HG02884 (cell line): ENCODE measurements around the gene TYK2.

ENCODE experiments used
- ATAC-seq: cut with Tn5 transposase; IDR thresholded peaks from one replicate; pipeline ENCODE4 v1.9.1; 2021; ENCODE audit warnings: mild to moderate bottlenecking, moderate library complexity; ENCODE audit not compliant: unreplicated experiment

The TYK2 gene

DNA sequence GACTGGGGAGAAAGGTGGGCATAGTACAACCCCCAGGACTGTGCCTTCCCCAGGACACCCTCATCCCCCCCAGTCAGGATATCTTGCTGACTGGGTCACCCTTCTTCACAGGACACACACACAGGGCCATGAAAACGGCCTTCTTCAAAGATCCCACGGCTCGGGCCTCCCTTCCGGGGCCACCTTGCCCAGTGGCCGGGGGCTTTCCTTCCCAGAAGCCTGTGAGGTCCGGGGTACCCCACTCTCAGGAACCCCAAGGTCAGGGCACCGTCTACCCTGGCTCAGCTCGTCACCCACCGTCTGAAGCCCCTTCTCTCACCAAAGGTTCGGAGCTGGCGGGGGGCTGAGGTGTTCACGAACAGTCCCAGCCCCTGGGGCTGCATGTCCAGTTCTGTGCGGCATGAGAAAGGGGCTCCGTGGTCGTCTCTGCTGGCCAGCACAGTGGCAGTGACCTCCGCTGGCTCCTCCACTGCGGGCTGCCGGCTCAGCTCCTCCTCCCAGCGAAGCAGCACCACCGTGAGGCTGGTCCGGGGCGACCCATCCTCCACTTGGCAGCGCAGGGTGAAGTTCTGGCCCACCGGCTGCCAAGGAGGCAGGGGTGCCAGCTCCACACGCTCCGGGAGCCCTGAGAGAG lies 44.9 kb downstream of the TYK2 start:
- no peak for ATAC-seq

DNA sequence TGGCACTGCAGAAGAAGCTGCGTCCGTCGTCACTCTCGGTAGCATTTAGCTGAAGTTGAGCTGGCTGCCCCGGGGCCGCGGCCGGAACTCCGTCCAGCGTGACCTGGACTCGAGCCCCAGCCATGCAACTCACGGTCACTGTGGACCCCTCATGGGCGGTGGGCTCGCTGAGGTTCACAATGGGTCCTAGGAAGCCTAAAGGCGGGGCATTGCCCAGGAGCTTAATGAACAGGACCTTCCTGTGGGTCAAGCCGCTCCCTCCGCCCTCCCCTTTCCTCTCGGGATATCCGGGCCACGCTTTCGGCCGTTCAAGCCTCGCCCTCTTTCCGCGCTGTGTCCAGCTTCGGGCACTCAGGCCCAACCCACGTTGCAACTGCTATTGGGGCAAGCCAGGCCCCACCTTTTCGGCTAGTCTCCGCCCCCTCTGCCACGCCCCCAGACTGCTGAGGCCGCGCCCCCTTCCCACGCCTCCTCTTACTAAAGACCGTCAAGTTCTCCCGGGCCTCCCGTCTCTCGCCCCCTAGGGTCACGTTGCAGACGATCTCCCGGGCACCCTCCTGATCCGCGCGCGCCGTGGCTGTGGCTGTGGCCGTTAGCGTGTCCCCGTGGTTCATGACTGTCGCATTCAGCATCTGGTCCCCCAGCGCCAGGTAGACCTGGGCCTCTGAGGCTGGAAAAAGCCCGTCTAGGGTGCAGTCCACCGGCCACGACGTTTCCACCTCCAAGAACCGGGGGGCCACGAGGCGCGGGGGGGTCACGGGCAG lies 45.6 kb downstream of the TYK2 start:
- ATAC-seq = no peak

GRCh38 chr19:10333758-10334587 lies 46.4 kb downstream of the TYK2 start:
- no peak for ATAC-seq

DNA sequence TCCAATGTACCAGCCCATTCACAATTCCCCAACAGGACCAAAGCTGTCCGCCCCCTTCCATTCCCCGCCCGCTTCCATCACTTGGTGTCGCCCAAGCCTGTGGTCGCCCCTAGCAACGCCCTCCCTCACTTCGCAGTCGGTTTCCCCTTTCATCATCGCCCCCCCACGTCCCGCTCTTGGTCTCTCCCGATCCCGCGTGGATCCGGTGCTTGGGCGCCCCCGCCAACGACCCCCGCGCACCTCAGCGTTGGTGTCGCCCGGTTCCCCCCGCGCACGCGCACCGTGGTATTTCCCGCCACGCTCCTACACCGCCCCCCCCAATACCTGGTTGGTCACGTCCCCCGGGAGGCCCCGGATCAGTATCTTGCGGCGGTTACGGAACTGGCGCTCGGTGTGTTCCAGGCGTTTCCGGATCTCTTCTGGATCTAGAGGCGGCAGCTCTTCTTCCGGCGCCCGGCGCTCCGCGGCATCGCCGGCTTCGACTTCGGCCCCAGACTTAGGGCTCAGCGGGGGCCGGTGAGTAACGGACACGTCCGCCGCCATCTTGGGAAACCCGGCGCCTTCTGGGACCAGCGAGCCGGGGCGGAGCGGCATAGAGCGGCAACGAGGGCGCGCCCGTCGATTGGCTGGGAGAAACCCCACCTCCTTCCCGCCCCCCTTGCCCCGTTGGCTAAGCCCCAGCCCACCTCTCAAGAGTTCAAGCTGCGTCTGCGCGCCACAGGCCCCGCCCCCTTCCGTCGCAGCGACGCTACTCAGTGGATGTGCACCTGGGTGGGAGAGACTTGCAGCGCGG lies 47.2 kb downstream of the TYK2 start, which contains the start of gene RAVER1:
RAVER1 (minus strand) TSS at position 565 of the 793 bp plus-strand sequence; CDS start at position 543, 22 bp downstream.
- ATAC-seq = peak; percentile 84

- no peak for ATAC-seq
These were observed 48.0 kb downstream of the TYK2 start for GRCh38 chr19:10332158-10332964.

DNA sequence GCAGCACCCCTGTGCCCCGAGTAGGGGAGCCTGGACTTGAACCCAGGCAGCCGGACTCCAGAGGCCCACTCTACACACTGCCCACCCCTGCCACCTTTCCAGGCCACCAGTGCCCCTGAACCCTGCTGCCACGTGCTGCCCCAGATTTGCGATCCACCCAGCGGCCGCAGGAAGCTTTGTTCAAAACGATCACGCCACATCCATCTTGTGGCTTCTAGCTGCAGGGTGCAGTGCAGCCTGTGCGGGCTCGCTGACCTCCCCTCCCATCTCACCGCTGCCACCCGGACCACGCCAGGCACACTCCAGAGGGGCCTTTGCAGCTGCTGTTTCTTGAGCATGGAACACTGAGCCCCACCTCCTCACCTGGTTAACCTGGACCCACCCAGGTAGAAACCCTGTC lies 50.8 kb downstream of the TYK2 start:
- ATAC-seq = no peak

DNA sequence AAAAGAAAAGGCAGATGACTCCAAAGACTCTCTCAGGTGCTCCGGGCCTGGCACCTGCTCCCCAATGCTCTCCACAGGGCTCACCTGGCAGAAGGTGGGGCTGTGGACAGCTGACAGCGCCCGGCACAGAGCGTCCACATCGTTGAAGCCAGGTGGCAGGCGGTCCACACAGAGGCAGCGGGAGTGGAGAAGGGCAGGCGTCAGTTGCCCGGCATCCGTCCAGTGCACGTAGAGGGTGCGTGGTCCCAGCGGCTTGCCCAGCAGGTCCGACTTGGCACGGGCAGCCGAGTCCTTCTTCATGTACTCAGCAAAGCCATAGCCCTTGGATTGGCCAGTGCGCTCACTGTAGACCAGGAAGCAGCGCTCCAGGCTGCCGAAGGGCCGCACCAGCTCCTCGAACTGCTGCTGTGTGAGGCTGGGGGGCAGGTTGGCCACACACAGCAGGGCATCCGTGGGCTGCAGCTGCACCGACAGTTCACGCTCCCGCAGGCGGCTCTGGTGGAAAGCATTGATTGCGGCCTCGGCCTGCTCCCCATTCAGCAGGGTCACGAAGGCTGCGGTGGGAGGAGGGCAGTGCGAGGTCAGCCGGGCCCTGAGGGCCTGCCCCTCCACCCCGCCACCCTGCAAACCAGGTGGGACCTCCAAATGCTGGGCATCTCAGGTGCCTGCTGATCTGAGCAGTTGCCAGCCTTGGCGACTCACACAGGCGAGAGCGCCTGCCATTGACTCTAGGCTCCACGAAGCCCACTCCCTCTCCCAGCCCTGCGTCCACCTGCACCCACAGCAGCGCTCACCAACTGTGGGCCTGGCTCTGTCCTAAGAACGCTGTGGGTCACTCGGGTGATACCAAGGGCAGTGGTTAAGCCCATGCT lies 51.6 kb downstream of the TYK2 start:
- ATAC-seq = no peak

GRCh38 chr19:10327793-10328192 lies 52.6 kb downstream of the TYK2 start:
- ATAC-seq = no peak

DNA sequence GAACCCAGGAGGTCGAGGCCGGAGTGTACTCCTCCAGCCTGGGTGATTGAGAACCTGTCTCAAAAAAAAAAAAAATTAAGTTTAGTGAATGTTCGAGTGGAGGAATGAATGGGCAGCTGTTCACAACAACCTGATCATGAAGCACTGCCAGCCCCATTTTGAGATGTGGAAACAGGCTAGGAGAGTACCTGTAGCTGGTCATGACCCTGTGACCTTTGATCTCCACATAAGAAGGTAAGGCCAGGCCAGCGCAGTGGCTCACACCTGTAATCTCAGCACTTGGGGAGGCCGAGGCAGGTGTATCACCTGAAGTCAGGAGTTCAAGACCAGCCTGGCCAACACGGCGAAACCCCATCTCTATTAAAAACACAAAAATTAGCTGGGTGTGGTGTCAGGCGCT lies 54.6 kb downstream of the TYK2 start:
- no peak for ATAC-seq

DNA sequence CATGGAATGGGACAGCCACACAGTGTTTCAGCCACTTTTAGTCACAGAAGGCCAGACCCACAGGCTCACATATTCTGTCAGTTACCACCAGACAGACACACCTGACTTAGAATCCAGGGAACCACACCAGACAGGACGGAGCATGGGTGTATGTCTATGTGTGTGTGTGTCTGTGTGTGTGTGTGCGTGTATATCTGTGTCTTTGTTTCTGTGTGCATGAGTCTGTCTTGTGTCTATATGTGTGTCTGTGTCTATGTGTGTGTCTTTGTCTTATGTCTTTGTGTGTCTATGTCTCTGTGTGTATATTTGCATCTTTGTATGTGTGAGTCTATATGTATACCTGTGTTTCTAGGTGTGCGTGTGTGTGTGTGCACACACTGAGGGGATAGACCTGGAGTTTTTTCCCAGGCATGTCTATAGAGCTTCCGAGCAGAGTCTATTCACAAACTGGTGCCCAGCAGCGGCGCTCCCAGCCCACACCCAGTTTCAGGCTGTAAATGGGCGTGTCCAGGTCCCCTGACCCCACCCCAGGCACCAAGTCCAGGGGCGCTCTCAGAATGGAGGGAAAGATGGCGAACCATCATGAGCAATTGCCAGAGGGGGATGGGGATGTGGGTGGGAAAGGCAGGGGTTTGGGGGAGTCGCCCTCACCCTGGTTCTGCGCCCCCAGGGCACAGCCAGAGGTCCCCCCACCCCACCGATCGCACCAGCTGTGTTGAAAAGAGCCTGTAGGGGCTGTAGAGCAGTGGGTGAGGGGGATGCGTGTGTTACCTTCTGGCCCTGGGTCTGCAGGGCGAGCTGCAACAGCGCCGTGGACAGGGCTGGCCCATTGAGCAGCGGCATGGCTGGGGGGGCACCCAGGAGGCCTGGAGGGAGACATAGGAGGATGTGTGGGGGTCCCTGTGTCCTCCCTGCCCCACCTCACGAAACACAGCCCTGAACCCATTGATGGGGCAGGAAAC lies 58.2 kb downstream of the TYK2 start:
- no peak for ATAC-seq

DNA sequence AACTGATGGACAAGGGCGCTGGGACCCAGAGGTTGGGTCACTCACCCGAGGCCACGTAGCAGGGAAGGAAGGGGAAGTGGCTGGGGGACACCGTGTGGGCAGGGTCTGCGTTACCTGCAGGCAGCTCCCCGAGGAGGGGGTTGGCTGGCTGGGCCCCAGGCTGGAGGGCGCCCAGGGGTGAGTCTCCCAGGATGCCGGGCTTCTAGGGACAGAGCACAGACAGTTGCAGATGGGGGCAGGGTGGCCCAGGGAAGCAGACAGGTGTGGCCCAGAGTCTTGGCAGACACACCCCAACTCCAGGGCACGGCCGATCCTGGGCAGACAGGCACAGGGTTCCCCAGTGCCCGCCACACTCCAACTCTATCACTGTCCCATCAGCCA lies 59.0 kb downstream of the TYK2 start:
- no peak for ATAC-seq

DNA sequence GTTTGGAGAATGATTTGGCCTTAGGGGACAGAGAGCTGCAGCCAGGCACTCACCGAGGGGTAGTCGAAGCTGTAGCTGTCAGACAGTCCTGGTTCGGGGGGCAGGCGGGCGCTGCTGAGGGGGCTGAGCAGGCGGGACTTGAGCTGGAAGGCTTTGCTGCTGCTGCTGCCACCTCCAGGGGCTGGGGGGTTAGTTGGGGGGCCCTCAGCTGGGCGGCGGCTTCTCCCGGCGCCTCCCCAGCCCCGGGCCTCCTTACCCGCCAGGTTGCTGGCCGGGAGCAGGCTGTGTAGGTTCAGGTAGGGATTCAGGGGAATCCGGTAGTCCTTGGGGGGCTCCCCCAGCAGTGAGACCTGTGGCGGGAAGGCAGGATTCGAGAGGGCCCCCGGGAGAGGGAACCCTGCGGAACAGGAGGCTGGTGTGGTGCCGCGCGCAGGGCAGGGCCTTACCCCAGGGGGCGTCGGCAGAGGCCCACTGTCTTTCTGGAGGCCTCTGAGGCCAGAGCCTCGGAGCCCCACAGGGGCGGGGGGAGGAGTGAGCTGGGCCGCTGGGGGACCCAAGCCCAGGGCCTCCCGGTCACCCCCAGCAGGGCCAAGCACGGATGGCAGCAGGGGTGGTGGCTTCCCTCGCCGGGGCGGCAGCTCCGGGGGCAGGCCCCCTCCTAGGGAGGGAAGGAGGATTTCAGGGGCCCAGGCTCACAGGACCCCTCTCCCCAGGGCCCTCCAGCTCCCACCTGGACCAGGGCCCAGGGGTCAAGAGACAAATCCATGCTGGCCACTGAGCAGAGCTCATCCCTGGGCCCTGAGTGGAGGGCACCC lies 59.6 kb downstream of the TYK2 start:
- no peak for ATAC-seq

- ATAC-seq = no peak
These were observed 61.3 kb downstream of the TYK2 start for GRCh38 chr19:10318807-10319682.

GRCh38 chr19:10317857-10318462 lies 62.4 kb downstream of the TYK2 start:
- ATAC-seq = no peak

GRCh38 chr19:10317045-10317856 lies 63.1 kb downstream of the TYK2 start:
- ATAC-seq = no peak
